CD1c-positive myeloid dendritic cell (primary cell): ENCODE results near the gene QPRT.
"Not testable (repeated sequence)": the region's sequence is repeated elsewhere in the genome, so short reads cannot be mapped to it uniquely, and the experiment has no call there.

ENCODE experiments used
- DNase-seq: peaks from one replicate; pipeline ENCODE4 v3.0.0-alpha.2; 2016; ENCODE audit errors: extremely low spot score

The QPRT gene

GRCh38 chr16:29694384-29695195 lies 15.6 kb downstream of the QPRT start:
- DNase-seq: no peak

- not testable (repeated sequence) for DNase-seq
These were observed 16.7 kb downstream of the QPRT start for GRCh38 chr16:29695675-29696074.

GRCh38 chr16:29696881-29697331 lies 17.9 kb downstream of the QPRT start:
- DNase-seq: no peak

- no peak for DNase-seq
These were observed 18.4 kb downstream of the QPRT start for GRCh38 chr16:29697391-29697790.

GRCh38 chr16:29698042-29698441 lies 19.1 kb downstream of the QPRT start:
- DNase-seq: no peak

GRCh38 chr16:29698484-29699323 lies 19.7 kb downstream of the QPRT start:
- no peak for DNase-seq

- peak; percentile 50 for DNase-seq
These were observed 20.6 kb downstream of the QPRT start for GRCh38 chr16:29699324-29700219.

- peak; percentile 81 for DNase-seq
These were observed 21.4 kb downstream of the QPRT start for GRCh38 chr16:29700253-29700987.

GRCh38 chr16:29701214-29701555 lies 22.2 kb downstream of the QPRT start:
- no peak for DNase-seq

- DNase-seq: peak; percentile 13
These were observed 23.3 kb downstream of the QPRT start for GRCh38 chr16:29702269-29702668.

DNA sequence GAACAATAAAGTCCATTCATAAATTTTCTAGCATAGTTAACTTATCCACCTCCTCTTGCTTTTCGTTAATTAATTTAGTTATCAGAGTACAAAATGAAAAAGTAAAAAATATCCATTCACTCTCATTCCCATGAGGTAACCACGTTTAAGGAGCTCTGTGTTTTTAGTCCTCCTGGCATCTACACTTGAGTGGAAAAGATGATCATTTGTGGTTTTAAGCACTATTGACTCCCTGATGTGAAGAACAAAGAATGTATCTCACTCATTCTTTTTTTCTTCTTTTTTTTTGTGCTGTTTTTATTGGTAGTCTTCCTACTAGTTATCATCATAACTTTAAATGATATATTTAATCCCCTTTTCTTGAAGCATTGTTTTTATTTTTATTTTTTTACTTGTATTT lies 26.1 kb downstream of the QPRT start:
- DNase-seq: no peak

DNA sequence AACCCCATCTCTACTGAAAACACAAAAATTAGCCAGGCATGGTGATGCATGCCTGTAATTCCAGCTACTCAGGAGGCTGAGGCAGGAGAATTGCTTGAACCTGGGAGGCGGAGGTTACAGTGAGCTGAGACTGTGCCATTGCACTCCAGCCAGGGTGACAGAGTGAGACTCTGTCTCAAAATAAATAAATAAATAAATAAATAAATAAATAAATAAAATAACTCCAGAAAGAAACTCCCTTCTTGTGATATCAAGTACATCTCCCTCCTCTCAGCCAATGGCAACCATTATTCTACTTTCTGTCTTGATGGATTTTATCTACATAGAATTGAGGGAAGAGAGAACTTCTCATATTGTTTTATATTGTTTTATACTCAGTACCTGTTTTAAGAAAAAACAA lies 28.2 kb downstream of the QPRT start:
- not testable (repeated sequence) for DNase-seq

DNA sequence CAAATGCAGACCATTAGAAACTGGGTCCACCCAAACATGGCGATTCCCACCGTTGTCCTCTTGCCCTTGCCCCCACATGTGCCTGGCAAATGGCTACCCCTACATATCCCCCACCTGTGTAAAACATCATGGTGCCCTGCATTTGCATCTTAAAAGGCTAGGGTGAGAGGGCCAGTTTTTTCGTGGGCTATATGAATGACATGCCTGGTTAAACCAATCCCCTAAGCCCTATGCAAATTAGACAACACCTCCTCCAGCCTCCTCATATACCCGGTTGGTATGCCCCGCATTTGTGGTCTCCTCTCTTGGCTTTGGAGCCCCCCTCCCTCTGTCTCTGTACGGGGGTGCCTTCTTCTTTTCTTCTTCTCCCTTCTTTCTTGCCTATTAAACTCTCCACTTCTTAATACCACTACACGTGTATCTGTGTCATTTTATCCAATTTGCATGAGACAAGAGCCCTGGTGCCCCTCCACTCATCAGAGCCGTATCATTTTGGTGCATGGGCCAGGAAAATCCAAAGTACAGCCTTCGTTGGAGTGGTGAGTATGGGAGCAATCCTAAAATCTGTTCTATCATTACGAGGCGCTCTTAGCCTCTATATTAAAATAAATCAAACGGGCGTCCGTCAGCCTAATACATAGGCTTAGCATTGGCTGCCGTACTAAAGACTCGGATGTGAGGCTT lies 30.1 kb downstream of the QPRT start:
- DNase-seq: no peak

DNA sequence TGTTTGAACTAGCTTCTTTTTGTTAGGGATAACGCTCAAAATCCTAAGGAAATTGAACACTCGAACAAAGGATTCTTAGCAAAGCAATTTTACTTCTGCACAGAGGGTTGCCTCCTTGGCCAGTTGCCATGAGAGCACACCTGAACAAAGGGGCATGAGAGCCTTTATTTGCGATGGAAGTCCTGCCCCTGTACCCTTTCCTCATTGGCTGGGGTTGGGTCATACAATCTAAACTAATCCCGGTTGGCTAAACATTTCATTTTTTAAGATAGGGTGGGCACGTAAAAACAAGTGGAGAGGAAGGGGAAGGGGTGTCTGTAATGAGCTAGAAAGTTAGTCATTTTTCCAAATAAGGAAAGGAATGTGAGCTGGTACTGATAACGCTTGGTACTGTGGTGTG lies 30.7 kb downstream of the QPRT start:
- DNase-seq: not testable (repeated sequence)

- DNase-seq: peak; percentile 81
These were observed 31.5 kb downstream of the QPRT start for GRCh38 chr16:29710227-29711219.

DNA sequence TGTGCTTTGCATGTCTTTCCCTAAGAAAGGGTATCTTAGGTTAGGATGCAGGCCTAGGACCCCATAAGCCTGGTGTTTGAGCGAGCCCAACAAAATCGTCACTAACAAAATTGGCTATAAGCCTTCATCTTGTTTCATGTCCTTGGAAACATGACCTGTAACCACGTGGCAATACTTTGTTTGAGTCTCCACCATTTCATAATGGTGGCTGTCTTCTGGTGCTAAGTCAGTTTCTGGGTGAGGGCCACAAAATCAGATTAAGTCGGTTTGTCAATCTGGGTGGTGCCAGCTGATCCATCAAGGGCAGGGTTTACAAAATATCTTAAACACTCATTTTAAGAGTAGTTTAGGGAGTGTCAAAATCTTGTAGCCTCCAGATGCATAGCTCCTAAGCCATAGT lies 33.8 kb downstream of the QPRT start:
- no peak for DNase-seq

DNA sequence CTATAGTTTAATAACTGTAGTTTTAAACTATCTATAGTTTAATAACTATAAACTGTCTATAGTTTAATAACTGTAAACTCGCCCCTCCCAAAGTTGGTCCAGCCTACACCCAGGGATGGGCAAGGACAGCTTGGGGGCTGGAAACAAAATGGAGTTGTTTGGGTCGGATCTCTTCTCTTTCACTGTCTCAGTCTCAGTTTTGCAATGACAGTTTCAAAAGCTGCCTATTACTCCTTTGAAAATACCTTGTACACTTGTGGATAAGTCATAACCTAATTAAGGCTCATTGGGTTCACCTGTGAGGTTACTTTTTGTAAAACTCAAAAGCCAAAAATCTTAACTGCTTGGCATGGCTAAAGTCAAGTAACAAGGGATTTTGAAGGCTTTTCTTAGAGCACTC lies 35.4 kb downstream of the QPRT start:
- no peak for DNase-seq

- DNase-seq: no peak
These were observed 36.0 kb downstream of the QPRT start for GRCh38 chr16:29714972-29715371.

GRCh38 chr16:29717113-29717512 lies 38.1 kb downstream of the QPRT start:
- DNase-seq: no peak
